Activated effector memory CD4-positive, alpha-beta T cell treated with Interleukin-2 at 50 U/mL for 16 hours (primary cell): ENCODE data around the gene TERT.
A peak's percentile ranks its signal among the peaks of the same experiment; 100 is the strongest.
"Not testable (repeated sequence)": the region's sequence is repeated elsewhere in the genome, so short reads cannot be mapped to it uniquely, and the experiment has no call there.

Source experiments
- DNase-seq: peaks from one replicate; pipeline ENCODE4 v3.0.0-alpha.2; 2020

Gene TERT

GRCh38 chr5:1277781-1278180, 17.1 kb downstream of the TERT start:
- DNase-seq = no peak

- DNase-seq = no peak
Observed at GRCh38 chr5:1277331-1277730, 17.5 kb downstream of the TERT start.

DNA sequence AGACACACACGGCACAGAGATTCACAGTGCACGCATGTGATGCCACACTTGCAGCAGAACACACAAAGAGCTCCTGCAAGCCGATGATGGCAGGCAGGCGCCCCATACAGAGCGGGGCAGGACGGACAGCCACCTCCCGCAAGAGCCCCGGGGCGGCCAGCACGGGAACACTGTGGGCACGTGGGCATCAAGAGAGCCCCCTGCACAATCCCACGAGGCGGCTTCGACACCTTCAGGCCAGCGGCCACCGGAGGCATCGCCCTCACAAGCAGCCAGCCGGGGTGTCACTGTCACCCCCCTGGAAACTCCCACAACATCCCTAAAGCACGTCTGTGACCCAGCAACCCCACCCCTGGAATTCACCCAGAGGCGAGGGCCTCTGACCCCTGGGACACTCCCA, 17.9 kb downstream of the TERT start:
- DNase-seq = no peak

- DNase-seq = not testable (repeated sequence)
Observed at GRCh38 chr5:1275397-1276391, 19.2 kb downstream of the TERT start.

- DNase-seq = no peak
Observed at GRCh38 chr5:1274471-1274870, 20.4 kb downstream of the TERT start.

- DNase-seq = no peak
Observed at GRCh38 chr5:1273745-1274144, 21.1 kb downstream of the TERT start.

GRCh38 chr5:1272201-1272600, 22.7 kb downstream of the TERT start:
- DNase-seq = no peak

GRCh38 chr5:1270933-1271914, 23.6 kb downstream of the TERT start:
- no peak for DNase-seq

DNA sequence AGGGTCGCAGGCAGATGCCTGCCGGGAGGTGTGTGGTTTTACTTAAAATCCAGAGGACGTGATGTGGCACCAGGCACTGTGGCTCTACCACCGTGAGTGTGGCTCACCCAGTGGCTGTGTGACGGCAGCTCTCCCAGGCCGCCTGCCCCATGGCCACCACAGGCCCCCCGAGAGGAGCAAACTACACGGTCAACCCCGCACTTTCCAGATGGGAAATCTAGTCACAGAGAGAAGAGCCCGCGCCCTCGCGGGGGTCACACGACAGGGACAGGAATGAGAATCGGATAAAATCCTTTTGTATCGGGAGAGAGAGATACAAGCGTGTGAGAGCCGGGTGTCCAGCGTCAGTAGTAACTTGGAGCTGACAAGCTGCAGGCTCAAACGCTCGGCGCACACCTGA, 24.4 kb downstream of the TERT start:
- DNase-seq = no peak

- DNase-seq = peak; percentile 42
Observed at GRCh38 chr5:1268666-1269065, 26.2 kb downstream of the TERT start.

DNA sequence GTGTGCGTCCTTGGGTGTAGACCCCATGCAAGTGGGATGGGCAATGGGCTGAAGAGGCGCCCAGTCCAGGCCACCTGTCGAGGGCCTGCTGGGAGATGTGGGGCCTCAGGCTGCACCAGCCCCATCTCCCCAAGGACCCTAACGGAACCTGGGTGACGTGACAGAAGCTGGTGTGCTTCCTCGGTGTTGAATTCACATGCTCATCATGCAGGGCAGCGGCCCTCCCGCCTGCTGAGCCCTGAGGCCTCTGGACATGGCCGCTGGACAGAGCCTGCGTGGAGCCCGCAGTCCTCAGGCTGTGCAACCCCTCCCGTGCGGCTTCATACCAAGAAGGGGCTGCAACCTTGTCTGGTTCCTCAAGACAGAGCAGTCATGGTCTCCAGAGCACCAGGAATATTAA, 26.8 kb downstream of the TERT start:
- no peak for DNase-seq

DNA sequence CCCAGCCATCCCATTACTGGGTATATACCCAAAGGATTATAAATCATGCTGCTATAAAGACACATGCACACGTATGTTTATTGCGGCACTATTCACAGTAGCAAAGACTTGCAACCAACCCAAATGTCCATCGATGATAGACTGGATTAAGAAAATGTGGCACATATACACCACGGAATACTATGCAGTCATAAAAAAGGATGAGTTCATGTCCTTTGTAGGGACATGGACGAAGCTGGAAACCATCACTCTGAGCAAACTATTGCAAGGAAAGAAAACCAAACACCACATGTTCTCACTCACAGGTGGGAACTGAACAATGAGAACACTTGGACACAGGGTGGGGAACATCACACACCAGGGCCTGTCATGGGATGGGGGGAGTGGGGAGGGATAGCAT, 27.4 kb downstream of the TERT start:
- DNase-seq = not testable (repeated sequence)

GRCh38 chr5:1266791-1267190, 28.1 kb downstream of the TERT start:
- DNase-seq = no peak

DNA sequence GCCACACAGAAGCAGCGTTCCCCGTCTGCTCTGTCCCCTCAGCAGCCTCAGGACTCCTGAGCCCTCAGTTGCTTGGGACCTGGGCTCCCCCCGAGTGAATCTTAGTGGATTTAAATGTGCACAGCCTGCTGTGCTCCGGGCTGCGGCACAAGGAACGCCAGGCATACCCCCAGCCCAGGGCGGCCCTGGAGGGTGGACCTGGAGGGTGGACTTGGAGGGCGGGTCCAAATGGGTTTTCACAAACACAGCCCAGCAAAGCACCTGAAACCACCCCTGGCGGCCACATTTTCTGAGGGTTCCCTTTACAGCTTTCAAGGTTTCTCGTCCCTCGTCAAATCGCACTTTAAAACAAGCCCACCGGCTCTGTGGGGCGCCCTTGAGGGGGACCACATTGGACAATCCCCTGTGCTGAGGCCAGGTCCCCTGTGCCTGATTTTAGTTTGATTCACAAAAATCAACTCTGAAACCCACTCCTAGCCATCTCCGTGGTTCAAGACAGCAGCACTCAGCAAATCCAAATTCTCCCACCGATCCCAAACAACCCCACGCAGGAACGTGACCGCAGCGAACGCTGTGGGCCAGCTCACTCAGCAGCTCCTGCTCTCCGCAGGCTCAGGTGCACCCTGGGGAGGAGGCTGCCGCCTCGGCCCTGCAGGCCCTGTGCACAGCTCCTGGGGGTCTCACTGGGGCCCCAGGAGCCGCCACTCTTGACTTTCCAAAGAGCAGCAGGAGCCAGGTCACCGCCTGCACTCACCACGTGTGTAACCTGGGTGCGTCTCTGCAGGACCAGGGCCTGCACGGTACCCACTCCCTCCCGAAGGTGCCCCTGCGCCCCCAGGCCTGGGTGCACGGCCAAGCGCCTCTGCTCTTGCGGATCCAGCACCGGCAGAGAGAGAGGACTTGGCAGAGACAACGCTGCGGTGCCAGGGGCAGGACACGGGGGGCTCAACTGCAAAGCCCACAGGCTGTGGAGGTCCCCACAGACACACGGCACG, 29.1 kb downstream of the TERT start:
- no peak for DNase-seq

GRCh38 chr5:1265026-1265425, 29.8 kb downstream of the TERT start:
- DNase-seq = no peak

DNA sequence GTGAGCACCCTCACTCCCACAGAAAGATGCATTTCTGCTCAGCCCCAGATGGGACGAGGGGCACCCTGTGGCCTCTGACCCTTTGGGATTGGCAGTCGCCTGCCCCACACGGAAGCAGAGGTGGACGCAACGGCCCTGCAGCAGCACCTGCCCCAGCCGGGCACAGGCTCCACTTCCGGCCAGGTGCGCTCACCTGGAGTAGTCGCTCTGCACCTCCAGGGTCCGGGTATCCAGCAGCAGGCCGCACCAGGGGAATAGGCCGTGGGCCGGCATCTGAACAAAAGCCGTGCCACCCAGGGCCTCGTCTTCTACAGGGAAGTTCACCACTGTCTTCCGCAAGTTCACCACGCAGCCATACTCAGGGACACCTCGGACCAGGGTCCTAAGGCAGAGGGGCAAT, 30.7 kb downstream of the TERT start:
- no peak for DNase-seq

DNA sequence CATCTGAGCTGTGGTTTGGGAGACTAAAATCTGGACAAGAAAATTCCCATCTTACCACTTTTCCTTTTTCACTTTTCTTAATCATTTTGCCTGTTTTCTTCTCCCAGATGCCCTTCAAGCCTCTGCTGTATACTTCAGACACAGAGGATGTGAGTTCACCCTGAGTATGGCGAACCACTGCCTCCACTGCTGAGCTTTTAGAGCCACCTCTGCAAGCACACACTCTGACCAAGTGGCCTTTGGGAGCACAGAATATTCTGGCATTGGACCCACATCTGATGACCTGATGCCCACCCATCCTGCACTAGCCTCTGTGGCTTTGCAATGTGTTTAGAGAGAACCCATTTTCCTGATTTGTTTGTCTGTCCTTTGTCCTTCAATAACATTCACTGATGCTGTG, 32.5 kb downstream of the TERT start:
- DNase-seq = no peak

DNA sequence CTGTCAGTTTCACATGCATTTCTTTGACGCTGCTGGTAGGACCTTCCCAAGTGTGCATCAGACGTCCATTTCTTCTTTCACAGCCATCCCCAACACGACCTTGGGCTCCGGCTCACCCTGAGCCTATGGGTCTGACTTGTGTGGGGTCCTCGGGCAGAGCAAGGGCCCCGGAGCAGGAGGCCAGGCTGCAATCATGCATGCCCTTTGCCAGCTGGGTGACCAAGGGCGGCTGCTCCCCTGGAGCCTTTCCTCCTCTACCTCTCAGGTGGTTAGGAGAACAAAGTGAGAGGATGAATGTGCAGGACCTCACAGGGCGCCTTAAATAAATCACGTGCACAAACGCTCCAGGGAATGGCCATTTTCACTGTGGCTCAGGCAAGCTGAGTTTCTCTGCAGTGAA, 33.2 kb downstream of the TERT start:
- no peak for DNase-seq

DNA sequence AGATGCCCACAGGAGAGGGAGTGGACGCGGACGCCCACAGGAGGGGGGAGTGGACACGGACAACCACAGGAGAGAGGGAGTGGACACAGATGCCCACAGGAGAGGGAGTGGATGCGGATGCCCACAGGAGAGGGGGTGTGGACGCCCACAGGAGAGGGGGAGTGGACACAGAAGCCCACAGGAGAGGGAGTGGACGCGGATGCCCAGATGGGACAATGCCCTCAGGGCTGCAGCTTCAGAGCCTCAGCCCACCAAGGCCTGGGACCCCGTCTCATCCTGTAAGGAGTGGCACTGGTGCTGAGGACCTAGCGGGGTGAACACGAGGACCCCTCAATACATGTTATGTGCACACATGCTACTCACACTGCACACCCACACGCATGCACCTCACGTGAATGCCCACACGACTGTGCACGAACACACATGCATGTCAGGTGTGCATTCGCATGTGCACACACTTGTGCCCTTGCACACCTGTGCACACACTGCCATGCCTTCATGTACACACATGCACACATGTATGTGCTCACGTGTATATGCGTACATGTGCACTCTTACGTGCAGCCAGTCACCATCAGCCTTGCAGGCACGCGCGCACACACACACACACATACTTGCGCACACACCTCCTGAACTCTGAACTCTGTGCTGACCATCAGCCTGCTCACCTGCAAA, 34.9 kb downstream of the TERT start:
- no peak for DNase-seq

- no peak for DNase-seq
Observed at GRCh38 chr5:1257841-1258240, 37.0 kb downstream of the TERT start.

DNA sequence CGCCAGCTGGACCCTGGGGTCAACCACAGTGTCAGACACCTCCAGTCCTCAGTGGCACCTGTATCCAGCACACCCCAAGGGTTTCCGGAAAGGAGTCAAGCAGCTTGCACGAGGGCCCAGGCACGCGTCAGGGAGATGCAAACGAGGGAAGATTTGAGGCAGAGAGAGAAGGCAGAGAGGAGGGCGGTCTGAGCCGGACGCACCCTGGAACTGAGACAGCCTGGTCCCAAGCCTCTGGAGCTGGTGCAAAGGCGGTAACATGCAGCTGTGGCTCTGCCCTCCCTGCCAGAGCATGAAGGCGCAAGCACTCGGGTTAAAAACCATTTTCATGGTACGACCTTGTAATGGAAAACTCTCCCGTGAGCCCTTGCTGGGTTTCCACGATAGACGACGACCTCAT, 37.5 kb downstream of the TERT start:
- no peak for DNase-seq

GRCh38 chr5:1256776-1257175, 38.1 kb downstream of the TERT start:
- no peak for DNase-seq
